IMR-90 (cell line): Measurements from ENCODE around the gene MDFIC2.

Source experiments
- BHLHE40 ChIP-seq: fragments of 150-350 bp; IDR thresholded peaks from 2 replicates; pipeline ENCODE4 v1.6.1; 2016; ENCODE audit warnings: mild to moderate bottlenecking, low read depth, low read length
- CEBPB ChIP-seq: IDR thresholded peaks from 2 replicates; pipeline ENCODE4 v1.6.1; 2012; ENCODE audit warnings: low read depth, low read length, improper control_type of control experiment
- MAFK ChIP-seq: IDR thresholded peaks from 2 replicates; pipeline ENCODE4 v1.6.1; 2012; ENCODE audit warnings: low read depth, low read length, improper control_type of control experiment
- MAZ ChIP-seq: IDR thresholded peaks from 2 replicates; pipeline ENCODE4 v1.6.1; 2012; ENCODE audit warnings: low read depth, mild to moderate bottlenecking, low read length, improper control_type of control experiment, moderate library complexity, borderline replicate concordance
- MXI1 ChIP-seq: IDR thresholded peaks from 2 replicates; pipeline ENCODE4 v1.6.1; 2012; ENCODE audit warnings: low read depth, mild to moderate bottlenecking, low read length, moderate library complexity, borderline replicate concordance
- NFE2L2 ChIP-seq: fragments of 150-350 bp; IDR thresholded peaks from 2 replicates; pipeline ENCODE4 v1.6.1; 2016; ENCODE audit warnings: low read depth, mild to moderate bottlenecking, low read length
- POLR2A ChIP-seq: IDR thresholded peaks from 2 replicates; pipeline ENCODE4 v1.6.1; 2012; ENCODE audit warnings: mild to moderate bottlenecking, low read depth, low read length
- RAD21 ChIP-seq: IDR thresholded peaks from 2 replicates; pipeline ENCODE4 v1.6.1; 2012; ENCODE audit warnings: low read length, improper control_type of control experiment
- RCOR1 ChIP-seq: IDR thresholded peaks from 2 replicates; pipeline ENCODE4 v1.6.1; 2012; ENCODE audit warnings: mild to moderate bottlenecking, low read length, improper control_type of control experiment; ENCODE audit not compliant: insufficient replicate concordance
- RFX5 ChIP-seq: IDR thresholded peaks from 2 replicates; pipeline ENCODE4 v1.8.0; 2012; ENCODE audit warnings: low read depth, mild to moderate bottlenecking, low read length, moderate library complexity
- SMC3 ChIP-seq: fragments of 150-350 bp; IDR thresholded peaks from 2 replicates; pipeline ENCODE4 v1.6.1; 2016; ENCODE audit warnings: low read depth, mild to moderate bottlenecking, antibody characterized with exemption, low read length, moderate library complexity
- TF ChIP-seq, protein P1 (sequence below): conservative IDR thresholded peaks from 2 replicates; pipeline ENCODE4 v1.5.1; 2012; ENCODE audit warnings: mild to moderate bottlenecking, low read depth, low read length, improper control_type of control experiment
- TF ChIP-seq, protein P2 (sequence below): fragments of 150-350 bp; IDR thresholded peaks from 2 replicates; pipeline ENCODE4 v1.6.1; 2017; ENCODE audit warnings: mild to moderate bottlenecking, antibody characterized with exemption, low read length, low read depth
- TF ChIP-seq, protein P3 (sequence below): fragments of 150-350 bp; IDR thresholded peaks from 2 replicates; pipeline ENCODE4 v1.6.1; 2016; ENCODE audit warnings: low read depth, mild to moderate bottlenecking, low read length, moderate library complexity, borderline replicate concordance

DNA sequence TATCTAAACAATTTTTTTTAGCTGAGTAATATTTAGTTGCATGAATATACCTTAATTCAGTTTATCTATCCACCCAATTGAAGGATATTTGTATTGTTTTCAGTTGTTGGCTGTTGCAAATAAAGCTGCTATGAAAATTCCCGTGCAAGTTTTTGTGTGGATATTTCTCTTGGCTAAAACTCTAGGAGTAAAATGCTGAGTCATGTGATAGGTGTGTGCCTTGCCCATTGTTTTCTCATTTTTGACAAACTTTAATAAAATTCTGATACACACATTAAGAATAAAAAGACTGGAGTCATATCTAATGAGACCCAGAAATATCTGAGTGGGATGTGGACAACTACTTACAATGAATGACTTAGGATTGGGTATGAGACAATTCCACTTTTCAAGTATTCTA lies 78.6 kb downstream of the MDFIC2 start:
- TF ChIP-seq, protein P1, sequence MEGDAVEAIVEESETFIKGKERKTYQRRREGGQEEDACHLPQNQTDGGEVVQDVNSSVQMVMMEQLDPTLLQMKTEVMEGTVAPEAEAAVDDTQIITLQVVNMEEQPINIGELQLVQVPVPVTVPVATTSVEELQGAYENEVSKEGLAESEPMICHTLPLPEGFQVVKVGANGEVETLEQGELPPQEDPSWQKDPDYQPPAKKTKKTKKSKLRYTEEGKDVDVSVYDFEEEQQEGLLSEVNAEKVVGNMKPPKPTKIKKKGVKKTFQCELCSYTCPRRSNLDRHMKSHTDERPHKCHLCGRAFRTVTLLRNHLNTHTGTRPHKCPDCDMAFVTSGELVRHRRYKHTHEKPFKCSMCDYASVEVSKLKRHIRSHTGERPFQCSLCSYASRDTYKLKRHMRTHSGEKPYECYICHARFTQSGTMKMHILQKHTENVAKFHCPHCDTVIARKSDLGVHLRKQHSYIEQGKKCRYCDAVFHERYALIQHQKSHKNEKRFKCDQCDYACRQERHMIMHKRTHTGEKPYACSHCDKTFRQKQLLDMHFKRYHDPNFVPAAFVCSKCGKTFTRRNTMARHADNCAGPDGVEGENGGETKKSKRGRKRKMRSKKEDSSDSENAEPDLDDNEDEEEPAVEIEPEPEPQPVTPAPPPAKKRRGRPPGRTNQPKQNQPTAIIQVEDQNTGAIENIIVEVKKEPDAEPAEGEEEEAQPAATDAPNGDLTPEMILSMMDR = no peak
- TF ChIP-seq NFE2L2 = peak; percentile 84
- TF ChIP-seq POLR2A = no peak
- no peak for TF ChIP-seq MXI1
- TF ChIP-seq, protein P2, sequence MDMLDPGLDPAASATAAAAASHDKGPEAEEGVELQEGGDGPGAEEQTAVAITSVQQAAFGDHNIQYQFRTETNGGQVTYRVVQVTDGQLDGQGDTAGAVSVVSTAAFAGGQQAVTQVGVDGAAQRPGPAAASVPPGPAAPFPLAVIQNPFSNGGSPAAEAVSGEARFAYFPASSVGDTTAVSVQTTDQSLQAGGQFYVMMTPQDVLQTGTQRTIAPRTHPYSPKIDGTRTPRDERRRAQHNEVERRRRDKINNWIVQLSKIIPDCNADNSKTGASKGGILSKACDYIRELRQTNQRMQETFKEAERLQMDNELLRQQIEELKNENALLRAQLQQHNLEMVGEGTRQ = no peak
- TF ChIP-seq RAD21 = no peak
- peak; percentile 66 for TF ChIP-seq MAFK
- TF ChIP-seq RCOR1 = no peak
- TF ChIP-seq SMC3 = no peak
- no peak for TF ChIP-seq RFX5
- TF ChIP-seq BHLHE40 = no peak
- TF ChIP-seq CEBPB = no peak
- TF ChIP-seq, protein P3, sequence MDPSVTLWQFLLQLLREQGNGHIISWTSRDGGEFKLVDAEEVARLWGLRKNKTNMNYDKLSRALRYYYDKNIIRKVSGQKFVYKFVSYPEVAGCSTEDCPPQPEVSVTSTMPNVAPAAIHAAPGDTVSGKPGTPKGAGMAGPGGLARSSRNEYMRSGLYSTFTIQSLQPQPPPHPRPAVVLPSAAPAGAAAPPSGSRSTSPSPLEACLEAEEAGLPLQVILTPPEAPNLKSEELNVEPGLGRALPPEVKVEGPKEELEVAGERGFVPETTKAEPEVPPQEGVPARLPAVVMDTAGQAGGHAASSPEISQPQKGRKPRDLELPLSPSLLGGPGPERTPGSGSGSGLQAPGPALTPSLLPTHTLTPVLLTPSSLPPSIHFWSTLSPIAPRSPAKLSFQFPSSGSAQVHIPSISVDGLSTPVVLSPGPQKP = no peak
- TF ChIP-seq MAZ = no peak
